Endothelial cell of umbilical vein (primary cell): ENCODE data around the gene F3.

Source experiments
- CTCF ChIP-seq, 2 donors: IDR thresholded peaks; 1 replicate in 1 of 2; 2 replicates in 1 of 2; pipeline ENCODE4 v1.5.1; 2011; ENCODE audit warnings: low read length in 2 of 2, mild to moderate bottlenecking in 2 of 2, moderate library complexity in 2 of 2, control low read depth in 1 of 2, inconsistent platforms in 1 of 2, low read depth in 1 of 2; ENCODE audit not compliant: insufficient read depth in 1 of 2; ENCODE audit errors: extremely low read depth in 1 of 2
- EZH2 ChIP-seq: IDR thresholded peaks from 2 replicates; pipeline ENCODE4 v1.6.1; 2012; ENCODE audit warnings: borderline replicate concordance, low read depth, mild to moderate bottlenecking, moderate library complexity, low read length, inconsistent platforms; ENCODE audit not compliant: severe bottlenecking
- GATA2 ChIP-seq: IDR thresholded peaks from 2 replicates; pipeline ENCODE4 v1.7.0; 2011; ENCODE audit warnings: low read depth, mild to moderate bottlenecking, moderate library complexity, mixed read lengths, low read length; ENCODE audit not compliant: insufficient read length, insufficient read depth
- MAX ChIP-seq: IDR thresholded peaks from 2 replicates; pipeline ENCODE4 v1.6.1; 2011; ENCODE audit not compliant: insufficient read depth, insufficient read length
- MYC ChIP-seq: IDR thresholded peaks from one replicate; pipeline ENCODE4 v1.6.1; 2011; ENCODE audit warnings: mild to moderate bottlenecking, low read depth, low read length
- POLR2A ChIP-seq: IDR thresholded peaks from 2 replicates; pipeline ENCODE4 v1.6.1; 2012; ENCODE audit warnings: low read depth, mild to moderate bottlenecking, control low read depth, low read length
- POLR2AphosphoS5 ChIP-seq: IDR thresholded peaks from 2 replicates; pipeline ENCODE4 v1.6.1; 2012; ENCODE audit warnings: low read depth, mild to moderate bottlenecking, control low read depth, low read length, moderate library complexity; ENCODE audit not compliant: insufficient read depth

GRCh38 chr1:94479682-94480081, 61.9 kb downstream of the F3 start:
- no peak for TF ChIP-seq CTCF (IDR thresholded peaks at IDR 0.05; ENCODE audit: extremely low read depth in 1 of 2, insufficient read depth in 1 of 2, low read depth in 1 of 2, low read length in 2 of 2)
- TF ChIP-seq POLR2AphosphoS5: no peak
- no peak for TF ChIP-seq MYC
- no peak for TF ChIP-seq POLR2A
- TF ChIP-seq MAX: no peak
- no peak for TF ChIP-seq GATA2
- no peak for TF ChIP-seq EZH2
